GM23338 (cell line): ENCODE measurements around the gene EGFR. TPM values are rescaled to one million over a fixed set of nuclear protein-coding genes. Genes with fewer than 3 reads are reported as not detected.

Source experiments
- ATAC-seq: fragments of 200-7000 bp; cut with Tn5 transposase; 3 replicates; pipeline ENCODE4 v1.9.1; 2020
- DNase-seq: peaks from one replicate; pipeline ENCODE4 v3.0.0-alpha.2; 2015; ENCODE audit warnings: low spot score
- H2AFZ ChIP-seq: fragments of 200-600 bp; sonication (generic); 2 replicates; pipeline ENCODE4 v1.8.0; 2016; ENCODE audit warnings: antibody characterized with exemption, mild to moderate bottlenecking, moderate library complexity
- H3F3A ChIP-seq: fragments of 200-600 bp; sonication (generic); replicated peaks from 2 replicates; pipeline ENCODE4 v1.8.0; 2017; ENCODE audit warnings: antibody characterized with exemption, mixed run types, low read depth
- H3K27ac ChIP-seq: fragments of 200-600 bp; sonication (generic); 2 replicates; pipeline ENCODE4 v1.6.1; 2016; ENCODE audit warnings: low read depth
- H3K27me3 ChIP-seq: fragments of 200-600 bp; sonication (generic); 2 replicates; pipeline ENCODE4 v1.8.0; 2016; ENCODE audit warnings: mild to moderate bottlenecking, mixed run types, moderate library complexity; ENCODE audit not compliant: insufficient read depth
- H3K36me3 ChIP-seq: fragments of 200-600 bp; sonication (generic); 2 replicates; pipeline ENCODE4 v1.8.0; 2016; ENCODE audit warnings: mild to moderate bottlenecking; ENCODE audit not compliant: insufficient read depth
- H3K4me1 ChIP-seq: fragments of 200-600 bp; sonication (generic); 2 replicates; pipeline ENCODE4 v1.8.0; 2016; ENCODE audit warnings: mild to moderate bottlenecking, moderate library complexity; ENCODE audit not compliant: insufficient read depth
- H3K4me2 ChIP-seq: fragments of 200-600 bp; sonication (generic); 2 replicates; pipeline ENCODE4 v1.7.1; 2017; ENCODE audit warnings: mixed run types
- H3K4me3 ChIP-seq: fragments of 200-600 bp; sonication (generic); 2 replicates; pipeline ENCODE4 v1.6.1; 2016; ENCODE audit warnings: mixed run types
- H3K79me2 ChIP-seq: fragments of 200-600 bp; sonication (generic); replicated peaks from 2 replicates; pipeline ENCODE4 v1.8.0; 2017; ENCODE audit warnings: mild to moderate bottlenecking; ENCODE audit not compliant: insufficient read depth
- H3K9me2 ChIP-seq: fragments of 200-600 bp; sonication (generic); 2 replicates; pipeline ENCODE4 v1.8.0; 2017; ENCODE audit not compliant: insufficient read depth
- H4K20me1 ChIP-seq: fragments of 200-600 bp; sonication (generic); replicated peaks from 2 replicates; pipeline ENCODE4 v1.8.0; 2017; ENCODE audit warnings: mild to moderate bottlenecking; ENCODE audit not compliant: insufficient read depth
- H3K27ac Mint-ChIP-seq: 2 replicates; pipeline ENCODE4 v1.8.0; 2020; ENCODE audit warnings: inconsistent platforms, mild to moderate bottlenecking, moderate library complexity, mixed read lengths
- H3K27me3 Mint-ChIP-seq: 3 replicates; pipeline ENCODE4 v1.8.0; 2022; ENCODE audit warnings: low read depth, mild to moderate bottlenecking, moderate library complexity, mixed read lengths, inconsistent platforms; ENCODE audit not compliant: insufficient read depth, poor library complexity
- H3K36me3 Mint-ChIP-seq: 3 replicates; pipeline ENCODE4 v1.8.0; 2021; ENCODE audit warnings: low read depth, mild to moderate bottlenecking, inconsistent platforms, moderate library complexity, mixed read lengths
- H3K4me1 Mint-ChIP-seq: 3 replicates; pipeline ENCODE4 v1.8.0; 2020; ENCODE audit warnings: mild to moderate bottlenecking, inconsistent platforms, mixed read lengths
- H3K4me3 Mint-ChIP-seq: 3 replicates; pipeline ENCODE4 v1.8.0; 2021; ENCODE audit warnings: moderate library complexity, mild to moderate bottlenecking, inconsistent platforms, mixed read lengths
- H3K9me3 Mint-ChIP-seq: 3 replicates; pipeline ENCODE4 v1.8.0; 2020; ENCODE audit warnings: moderate library complexity, mild to moderate bottlenecking, inconsistent platforms, mixed read lengths
- CREB1 ChIP-seq: fragments of 250-450 bp; sonication (Bioruptor Pico); IDR thresholded peaks from 2 replicates; pipeline ENCODE4 v1.5.0; 2020; ENCODE audit warnings: low read depth, mild to moderate bottlenecking, moderate library complexity
- CTCF ChIP-seq, 2 experiments: fragments of 200-600 bp in 1 of 2; sonication (generic) in 1 of 2; conservative IDR thresholded peaks; 2 replicates each; pipeline versions ENCODE4 v1.5.1 to v1.6.1; 2016 to 2017; ENCODE audit warnings: antibody characterized with exemption in 2 of 2, low read depth in 2 of 2, mild to moderate bottlenecking in 2 of 2, moderate library complexity in 1 of 2
- ETS1 ChIP-seq: IDR thresholded peaks from 2 replicates; pipeline ENCODE4 v1.6.1; 2016; ENCODE audit warnings: antibody characterized with exemption
- EZH2 ChIP-seq: fragments of 200-600 bp; sonication (generic); IDR thresholded peaks from one replicate; pipeline ENCODE4 v1.8.0; 2017; ENCODE audit warnings: antibody characterized with exemption, mild to moderate bottlenecking, low read depth; ENCODE audit not compliant: unreplicated experiment
- EZH2phosphoT487 ChIP-seq: fragments of 200-600 bp; sonication (generic); IDR thresholded peaks from one replicate; pipeline ENCODE4 v1.8.1; 2018; ENCODE audit warnings: antibody characterized with exemption; ENCODE audit not compliant: unreplicated experiment
- JUNB ChIP-seq: IDR thresholded peaks from one replicate; pipeline ENCODE4 v1.6.1; 2016; ENCODE audit warnings: antibody characterized with exemption; ENCODE audit not compliant: unreplicated experiment
- POLR2AphosphoS5 ChIP-seq: IDR thresholded peaks from 2 replicates; pipeline ENCODE4 v1.6.1; 2016; ENCODE audit warnings: antibody characterized with exemption, low read depth
- REST ChIP-seq: IDR thresholded peaks from one replicate; pipeline ENCODE4 v1.6.1; 2018; ENCODE audit warnings: antibody characterized with exemption; ENCODE audit not compliant: unreplicated experiment
- STAT1 ChIP-seq: IDR thresholded peaks from one replicate; pipeline ENCODE4 v1.6.1; 2016; ENCODE audit warnings: antibody characterized with exemption; ENCODE audit not compliant: unreplicated experiment
- ZNF114 ChIP-seq: fragments of 250-450 bp; sonication (Bioruptor Pico); IDR thresholded peaks from 2 replicates; pipeline ENCODE4 v1.5.0; 2020; ENCODE audit warnings: mild to moderate bottlenecking, moderate library complexity
- ZNF331 ChIP-seq: fragments of 250-450 bp; sonication (Bioruptor Pico); IDR thresholded peaks from 2 replicates; pipeline ENCODE4 v1.5.0; 2020; ENCODE audit warnings: low read depth, mild to moderate bottlenecking, moderate library complexity
- polyA plus RNA-seq: library from polyadenylated mRNA; unstranded; fragments of >200 nt; fragmentation: Nextera tagmentation; extraction: Ambion mirVana; gene quantifications from 2 replicates; pipeline ENCODE4 v1.2.1, GENCODE V29; 2016
- total RNA-seq: library from RNA; depleted of rRNA; stranded (reverse); fragments of >200 nt; shearing (Covaris generic); gene quantifications from 2 replicates; pipeline ENCODE4 v1.2.3, GENCODE V29; 2014

The EGFR gene
- total and polyA plus RNA-seq, 2 experiments from 2014 or later = 1.5 to 4.5 TPM

GRCh38 chr7:55082228-55082603 lies 63.4 kb downstream of the EGFR start:
- no peaks in the 10 kb centered on the region for H3K4me1 ChIP-seq
- no peaks in the 10 kb centered on the region for H3K36me3 ChIP-seq
- peaks cover 11% of the 10 kb centered on the region; the same call in 1 of the 2 replicates for H3K9me2 ChIP-seq
- Mint-ChIP-seq H3K4me1 (peaks cover 17% of the 10 kb centered on the region), H3K27me3 (peaks cover 4% of the 10 kb centered on the region), H3K36me3 (no peaks in the 10 kb centered on the region; the same call in 2 of the 3 replicates), H3K4me3 (no peak overlapping the region), H3K9me3 (no peaks in the 10 kb centered on the region), H3K27ac (no peak overlapping the region)
- H3K79me2 ChIP-seq = no peaks in the 10 kb centered on the region
- no peaks in the 10 kb centered on the region for H3K27me3 ChIP-seq
- ATAC-seq = no peak
- no peak overlapping the region for H3K27ac ChIP-seq
- TF ChIP-seq EZH2 = no peak
- TF ChIP-seq CTCF (conservative IDR thresholded peaks at IDR 0.05; ENCODE audit: low read depth in 2 of 2) = no peak
- TF ChIP-seq EZH2phosphoT487 = no peak
- TF ChIP-seq ETS1 = no peak
- TF ChIP-seq CREB1 (CRISPR knock-in tag) = no peak
- TF ChIP-seq STAT1 = no peak
- H4K20me1 ChIP-seq = no peaks in the 10 kb centered on the region
- DNase-seq = no peak
- no peak overlapping the region for H3K4me3 ChIP-seq
- H3K4me2 ChIP-seq = no peak overlapping the region
- H2AFZ ChIP-seq = no peak overlapping the region
- H3F3A ChIP-seq = no peaks in the 10 kb centered on the region

GRCh38 chr7:55083206-55083605 lies 64.4 kb downstream of the EGFR start:
- ATAC-seq (no peak), DNase-seq (no peak)
- H3K4me3 ChIP-seq = no peak overlapping the region
- H3K4me2 ChIP-seq = no peak overlapping the region
- TF ChIP-seq POLR2AphosphoS5 (no peak), EZH2phosphoT487 (no peak), ZNF331 (CRISPR knock-in tag) (no peak), JUNB (no peak), ZNF114 (no peak), STAT1 (no peak), REST (no peak)
- H3K27me3 Mint-ChIP-seq = peaks cover 2% of the 10 kb centered on the region
- H3K79me2 ChIP-seq = no peaks in the 10 kb centered on the region
- H3K36me3 ChIP-seq = no peaks in the 10 kb centered on the region
- H3K36me3 Mint-ChIP-seq = no peaks in the 10 kb centered on the region; the same call in 2 of the 3 replicates
- H4K20me1 ChIP-seq = no peaks in the 10 kb centered on the region
- H3F3A ChIP-seq = no peaks in the 10 kb centered on the region
- H3K27ac ChIP-seq = no peak overlapping the region
- H3K27me3 ChIP-seq = no peaks in the 10 kb centered on the region
- no peak overlapping the region for H2AFZ ChIP-seq
- H3K27ac Mint-ChIP-seq = no peak overlapping the region
- H3K4me3 Mint-ChIP-seq = no peak overlapping the region
- peaks cover 11% of the 10 kb centered on the region; the same call in 1 of the 2 replicates for H3K9me2 ChIP-seq
- no peaks in the 10 kb centered on the region for H3K9me3 Mint-ChIP-seq
- H3K4me1 ChIP-seq = no peaks in the 10 kb centered on the region
- peaks cover 17% of the 10 kb centered on the region for H3K4me1 Mint-ChIP-seq
